Measurements from ENCODE around the gene TNIP1.

The TNIP1 gene

GRCh38 chr5:151022511-151023018 lies 58.3 kb downstream of the TNIP1 start:
- H3K36me3 ChIP-seq (ENCODE audit: control insufficient read depth, insufficient read depth, low read length): peaks cover 7% of the 10 kb centered on the region
- TF ChIP-seq CTCF (IDR thresholded peaks at IDR 0.05; ENCODE audit: insufficient read depth, low read length, poor library complexity, severe bottlenecking): no peak
- H3K27me3 ChIP-seq (replicated peaks; ENCODE audit: control insufficient read depth, insufficient read depth, low read length): no peaks in the 10 kb centered on the region
- no peak for DNase-seq (ENCODE audit: extremely low read depth, insufficient read length)
- H3K4me3 ChIP-seq (replicated peaks; ENCODE audit: low read depth, low read length): no peak overlapping the region

GRCh38 chr5:151021746-151022145 lies 59.1 kb downstream of the TNIP1 start:
- Histone ChIP-seq H3K4me3 (replicated peaks; ENCODE audit: low read depth, low read length) (no peak overlapping the region), H3K27me3 (replicated peaks; ENCODE audit: control insufficient read depth, insufficient read depth, low read length) (no peaks in the 10 kb centered on the region), H3K36me3 (ENCODE audit: control insufficient read depth, insufficient read depth, low read length) (peaks cover 1% of the 10 kb centered on the region)
- no peak for TF ChIP-seq CTCF (IDR thresholded peaks at IDR 0.05; ENCODE audit: insufficient read depth, low read length, poor library complexity, severe bottlenecking)
- no peak for DNase-seq (ENCODE audit: extremely low read depth, insufficient read length)

GRCh38 chr5:151020304-151021110 lies 60.3 kb downstream of the TNIP1 start, which contains the start of gene GPX3:
TSS of gene GPX3 (plus strand) at chr5:151020591. CDS start at chr5:151020655, 64 bp downstream.
- peak within 1 kb of the TSS; percentile 38 for H3K4me3 ChIP-seq (replicated peaks; ENCODE audit: low read depth, low read length)
- no peaks in the 10 kb centered on the region for H3K27me3 ChIP-seq (replicated peaks; ENCODE audit: control insufficient read depth, insufficient read depth, low read length)
- TF ChIP-seq CTCF (IDR thresholded peaks at IDR 0.05; ENCODE audit: insufficient read depth, low read length, poor library complexity, severe bottlenecking): no peak
- H3K36me3 ChIP-seq (ENCODE audit: control insufficient read depth, insufficient read depth, low read length): no peaks in the 10 kb centered on the region; the same call in none of the 2 replicates
- peak; percentile 40 for DNase-seq (ENCODE audit: extremely low read depth, insufficient read length)

GRCh38 chr5:151019331-151019730 lies 61.5 kb downstream of the TNIP1 start:
- no peaks in the 10 kb centered on the region; the same call in none of the 2 replicates for H3K36me3 ChIP-seq (ENCODE audit: control insufficient read depth, insufficient read depth, low read length)
- no peaks in the 10 kb centered on the region for H3K27me3 ChIP-seq (replicated peaks; ENCODE audit: control insufficient read depth, insufficient read depth, low read length)
- TF ChIP-seq CTCF (IDR thresholded peaks at IDR 0.05; ENCODE audit: insufficient read depth, low read length, poor library complexity, severe bottlenecking): no peak
- H3K4me3 ChIP-seq (replicated peaks; ENCODE audit: low read depth, low read length): no peak overlapping the region
- DNase-seq (ENCODE audit: extremely low read depth, insufficient read length): no peak

GRCh38 chr5:151018846-151019245 lies 62.0 kb downstream of the TNIP1 start:
- TF ChIP-seq CTCF (IDR thresholded peaks at IDR 0.05; ENCODE audit: insufficient read depth, low read length, poor library complexity, severe bottlenecking): no peak

More at GRCh38 chr5:151018846-151019245, 62.0 kb downstream of the TNIP1 start:
- Histone ChIP-seq H3K27me3 (replicated peaks; ENCODE audit: control insufficient read depth, insufficient read depth, low read length) (no peaks in the 10 kb centered on the region), H3K4me3 (replicated peaks; ENCODE audit: low read depth, low read length) (no peak overlapping the region), H3K36me3 (ENCODE audit: control insufficient read depth, insufficient read depth, low read length) (no peaks in the 10 kb centered on the region; the same call in 1 of the 2 replicates)
- no peak for DNase-seq (ENCODE audit: extremely low read depth, insufficient read length)
